ENCODE results near the gene NPC1L1. TPM values are rescaled to one million over a fixed set of nuclear protein-coding genes. Genes with fewer than 3 reads are reported as not detected.

NPC1L1 gene
- total and polyA plus RNA-seq, 10 of the 15 experiments (the other 5 are each of a cell fraction or from before 2014, with no cell fraction given), result 0.01 to 0.90 TPM; not detected in 8

DNA sequence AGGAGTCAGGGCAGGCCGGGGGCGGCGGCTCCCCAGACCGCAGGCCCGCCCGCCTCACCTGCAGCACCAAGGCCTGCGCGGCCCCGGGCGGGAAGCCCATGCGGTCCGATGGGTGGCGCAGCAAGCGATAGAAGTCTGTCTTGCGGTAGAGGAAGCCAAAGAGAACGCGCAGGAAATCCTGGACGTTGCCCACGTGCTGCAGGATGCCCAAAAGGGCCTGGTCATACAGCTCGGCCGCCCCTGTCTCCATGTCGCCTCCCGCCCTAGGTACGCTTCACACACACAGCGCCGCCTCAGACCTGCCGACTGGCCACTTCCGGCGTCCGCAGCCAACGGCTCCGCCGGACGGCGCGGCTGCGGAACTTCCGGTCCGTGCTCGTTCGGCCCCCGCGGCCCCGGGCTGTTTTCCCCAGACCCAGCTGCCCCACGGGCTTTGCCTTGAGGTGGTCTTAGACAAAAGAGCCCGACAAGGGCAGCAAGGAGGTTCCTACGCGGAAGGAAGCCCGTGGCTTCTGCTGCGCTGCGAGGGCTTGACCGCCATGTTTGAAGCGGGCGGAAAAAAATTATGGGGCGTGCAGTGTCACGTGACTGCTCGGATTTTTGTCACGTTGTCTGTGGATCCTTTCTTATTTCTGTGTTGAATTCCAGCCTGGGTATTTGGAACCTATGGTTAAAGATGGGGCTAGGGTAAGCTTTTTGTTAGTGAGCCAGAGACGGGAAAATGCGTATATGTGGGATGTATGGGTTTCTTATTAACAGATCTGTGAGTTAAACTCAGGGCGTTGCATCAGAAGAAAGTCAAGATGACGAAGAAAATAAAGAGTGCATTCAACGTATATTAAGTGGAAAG lies 50.6 kb downstream of the NPC1L1 start, which contains the start of gene NUDCD3 (continued):
- TF ChIP-seq USF1 (IDR thresholded peaks at IDR 0.05; ENCODE audit: borderline replicate concordance, extremely low read length, insufficient read depth, low read depth, low read length) (peak; percentile 74), BACH1 (IDR thresholded peaks at IDR 0.05; ENCODE audit: borderline replicate concordance) (peak; percentile 63; the same call in 1 of the 2 replicates), BRCA1 (IDR thresholded peaks at IDR 0.05; ENCODE audit: low read depth, low read length) (no peak), RUNX3 (IDR thresholded peaks at IDR 0.05; ENCODE audit: low read length) (peak; percentile 78), TCF12 (IDR thresholded peaks at IDR 0.05; ENCODE audit: low read depth, low read length) (peak; percentile 45; the same call in 1 of the 2 replicates), PBX3 (IDR thresholded peaks at IDR 0.05; ENCODE audit: insufficient replicate concordance, low read depth, low read length) (no peak), TCF7 (IDR thresholded peaks at IDR 0.05; ENCODE audit: borderline replicate concordance) (no peak), KDM1A (IDR thresholded peaks at IDR 0.05; ENCODE audit: borderline replicate concordance) (no peak), CEBPB (IDR thresholded peaks at IDR 0.05; ENCODE audit: borderline replicate concordance in 1 of 2, low read depth in 2 of 2, low read length in 2 of 2) (no peak), PML (IDR thresholded peaks at IDR 0.05; ENCODE audit: low read length) (peak; percentile 78; the same call in 1 of the 2 replicates), NKRF (conservative IDR thresholded peaks at IDR 0.05) (peak; percentile 90), RB1 (IDR thresholded peaks at IDR 0.05; ENCODE audit: borderline replicate concordance) (no peak; the same call in none of the 2 replicates)
- TF ChIP-seq, protein P1, sequence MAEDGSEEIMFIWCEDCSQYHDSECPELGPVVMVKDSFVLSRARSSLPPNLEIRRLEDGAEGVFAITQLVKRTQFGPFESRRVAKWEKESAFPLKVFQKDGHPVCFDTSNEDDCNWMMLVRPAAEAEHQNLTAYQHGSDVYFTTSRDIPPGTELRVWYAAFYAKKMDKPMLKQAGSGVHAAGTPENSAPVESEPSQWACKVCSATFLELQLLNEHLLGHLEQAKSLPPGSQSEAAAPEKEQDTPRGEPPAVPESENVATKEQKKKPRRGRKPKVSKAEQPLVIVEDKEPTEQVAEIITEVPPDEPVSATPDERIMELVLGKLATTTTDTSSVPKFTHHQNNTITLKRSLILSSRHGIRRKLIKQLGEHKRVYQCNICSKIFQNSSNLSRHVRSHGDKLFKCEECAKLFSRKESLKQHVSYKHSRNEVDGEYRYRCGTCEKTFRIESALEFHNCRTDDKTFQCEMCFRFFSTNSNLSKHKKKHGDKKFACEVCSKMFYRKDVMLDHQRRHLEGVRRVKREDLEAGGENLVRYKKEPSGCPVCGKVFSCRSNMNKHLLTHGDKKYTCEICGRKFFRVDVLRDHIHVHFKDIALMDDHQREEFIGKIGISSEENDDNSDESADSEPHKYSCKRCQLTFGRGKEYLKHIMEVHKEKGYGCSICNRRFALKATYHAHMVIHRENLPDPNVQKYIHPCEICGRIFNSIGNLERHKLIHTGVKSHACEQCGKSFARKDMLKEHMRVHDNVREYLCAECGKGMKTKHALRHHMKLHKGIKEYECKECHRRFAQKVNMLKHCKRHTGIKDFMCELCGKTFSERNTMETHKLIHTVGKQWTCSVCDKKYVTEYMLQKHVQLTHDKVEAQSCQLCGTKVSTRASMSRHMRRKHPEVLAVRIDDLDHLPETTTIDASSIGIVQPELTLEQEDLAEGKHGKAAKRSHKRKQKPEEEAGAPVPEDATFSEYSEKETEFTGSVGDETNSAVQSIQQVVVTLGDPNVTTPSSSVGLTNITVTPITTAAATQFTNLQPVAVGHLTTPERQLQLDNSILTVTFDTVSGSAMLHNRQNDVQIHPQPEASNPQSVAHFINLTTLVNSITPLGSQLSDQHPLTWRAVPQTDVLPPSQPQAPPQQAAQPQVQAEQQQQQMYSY (CRISPR knock-in tag; IDR thresholded peaks at IDR 0.05), result peak; percentile 92
- TF ChIP-seq, protein P2, sequence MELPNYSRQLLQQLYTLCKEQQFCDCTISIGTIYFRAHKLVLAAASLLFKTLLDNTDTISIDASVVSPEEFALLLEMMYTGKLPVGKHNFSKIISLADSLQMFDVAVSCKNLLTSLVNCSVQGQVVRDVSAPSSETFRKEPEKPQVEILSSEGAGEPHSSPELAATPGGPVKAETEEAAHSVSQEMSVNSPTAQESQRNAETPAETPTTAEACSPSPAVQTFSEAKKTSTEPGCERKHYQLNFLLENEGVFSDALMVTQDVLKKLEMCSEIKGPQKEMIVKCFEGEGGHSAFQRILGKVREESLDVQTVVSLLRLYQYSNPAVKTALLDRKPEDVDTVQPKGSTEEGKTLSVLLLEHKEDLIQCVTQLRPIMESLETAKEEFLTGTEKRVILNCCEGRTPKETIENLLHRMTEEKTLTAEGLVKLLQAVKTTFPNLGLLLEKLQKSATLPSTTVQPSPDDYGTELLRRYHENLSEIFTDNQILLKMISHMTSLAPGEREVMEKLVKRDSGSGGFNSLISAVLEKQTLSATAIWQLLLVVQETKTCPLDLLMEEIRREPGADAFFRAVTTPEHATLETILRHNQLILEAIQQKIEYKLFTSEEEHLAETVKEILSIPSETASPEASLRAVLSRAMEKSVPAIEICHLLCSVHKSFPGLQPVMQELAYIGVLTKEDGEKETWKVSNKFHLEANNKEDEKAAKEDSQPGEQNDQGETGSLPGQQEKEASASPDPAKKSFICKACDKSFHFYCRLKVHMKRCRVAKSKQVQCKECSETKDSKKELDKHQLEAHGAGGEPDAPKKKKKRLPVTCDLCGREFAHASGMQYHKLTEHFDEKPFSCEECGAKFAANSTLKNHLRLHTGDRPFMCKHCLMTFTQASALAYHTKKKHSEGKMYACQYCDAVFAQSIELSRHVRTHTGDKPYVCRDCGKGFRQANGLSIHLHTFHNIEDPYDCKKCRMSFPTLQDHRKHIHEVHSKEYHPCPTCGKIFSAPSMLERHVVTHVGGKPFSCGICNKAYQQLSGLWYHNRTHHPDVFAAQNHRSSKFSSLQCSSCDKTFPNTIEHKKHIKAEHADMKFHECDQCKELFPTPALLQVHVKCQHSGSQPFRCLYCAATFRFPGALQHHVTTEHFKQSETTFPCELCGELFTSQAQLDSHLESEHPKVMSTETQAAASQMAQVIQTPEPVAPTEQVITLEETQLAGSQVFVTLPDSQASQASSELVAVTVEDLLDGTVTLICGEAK (IDR thresholded peaks at IDR 0.05; ENCODE audit: borderline replicate concordance), result peak; percentile 99
